ENCODE data around the gene TRPM4.
"Not testable (repeated sequence)": the region's sequence is repeated elsewhere in the genome, so short reads cannot be mapped to it uniquely, and the experiment has no call there.

The TRPM4 gene

DNA sequence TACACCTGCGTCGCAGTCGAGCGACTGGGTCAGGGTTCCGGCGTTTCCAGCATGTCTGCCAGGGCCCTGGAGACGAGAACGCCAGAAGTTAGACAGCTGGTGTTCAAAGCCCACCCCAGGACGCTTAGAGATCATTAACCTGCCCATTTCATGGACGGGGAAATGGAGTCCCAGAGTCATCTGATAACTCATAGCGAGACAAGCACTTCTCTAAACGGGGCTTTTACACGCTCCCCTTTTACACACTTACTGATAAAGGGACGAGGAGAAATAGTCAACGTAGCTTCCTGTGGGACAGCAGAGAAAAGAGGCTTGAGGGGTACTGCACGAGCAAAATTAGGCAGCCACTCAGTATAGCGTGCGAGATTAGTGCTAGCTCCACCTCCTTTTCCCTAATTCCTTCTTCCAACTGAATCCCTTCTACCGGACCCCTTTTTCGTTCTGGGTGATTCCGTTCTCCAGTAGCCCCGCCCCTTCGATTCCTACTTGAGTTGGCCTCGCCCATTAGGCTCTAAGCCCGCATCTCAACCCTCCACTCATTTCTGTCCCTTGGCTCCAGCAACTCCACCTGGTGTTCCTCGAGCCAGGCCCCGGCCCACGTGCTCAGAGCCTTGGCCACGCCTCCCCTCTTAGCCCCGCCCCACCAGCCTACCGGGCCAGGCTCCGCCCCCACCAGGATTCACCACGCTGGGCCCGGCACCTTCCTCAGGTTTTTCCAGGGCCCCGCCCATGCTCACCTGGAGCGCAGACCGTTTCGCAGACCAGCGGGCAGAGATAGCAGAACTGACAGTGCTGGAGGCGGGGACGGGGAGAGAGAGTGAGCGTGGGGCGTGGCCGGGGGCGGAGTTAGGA lies 6.1 kb upstream of the TRPM4 start:
- DNase-seq = peak; percentile 16

DNA sequence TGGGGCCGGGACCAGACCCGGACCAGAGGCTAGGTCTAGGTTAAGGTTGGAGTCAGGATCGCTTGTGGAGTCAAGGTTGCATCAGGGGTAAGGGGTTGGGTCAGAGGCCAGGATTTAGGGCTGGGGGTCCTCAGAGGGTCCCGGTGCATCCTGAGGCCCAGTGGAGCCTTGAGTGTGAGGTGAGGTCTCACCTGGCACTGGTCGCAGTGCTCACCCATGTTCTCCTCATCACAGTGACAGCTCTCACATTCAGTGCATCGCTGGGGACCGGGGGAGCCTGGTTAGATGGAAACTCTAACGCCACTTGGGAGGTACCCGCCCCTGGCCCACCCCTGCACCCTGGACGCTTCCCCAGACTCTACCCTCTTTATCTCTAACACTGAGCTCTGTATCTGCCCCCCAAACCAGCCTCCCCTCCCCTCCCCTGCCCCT lies 5.5 kb upstream of the TRPM4 start:
- DNase-seq = no peak

DNA sequence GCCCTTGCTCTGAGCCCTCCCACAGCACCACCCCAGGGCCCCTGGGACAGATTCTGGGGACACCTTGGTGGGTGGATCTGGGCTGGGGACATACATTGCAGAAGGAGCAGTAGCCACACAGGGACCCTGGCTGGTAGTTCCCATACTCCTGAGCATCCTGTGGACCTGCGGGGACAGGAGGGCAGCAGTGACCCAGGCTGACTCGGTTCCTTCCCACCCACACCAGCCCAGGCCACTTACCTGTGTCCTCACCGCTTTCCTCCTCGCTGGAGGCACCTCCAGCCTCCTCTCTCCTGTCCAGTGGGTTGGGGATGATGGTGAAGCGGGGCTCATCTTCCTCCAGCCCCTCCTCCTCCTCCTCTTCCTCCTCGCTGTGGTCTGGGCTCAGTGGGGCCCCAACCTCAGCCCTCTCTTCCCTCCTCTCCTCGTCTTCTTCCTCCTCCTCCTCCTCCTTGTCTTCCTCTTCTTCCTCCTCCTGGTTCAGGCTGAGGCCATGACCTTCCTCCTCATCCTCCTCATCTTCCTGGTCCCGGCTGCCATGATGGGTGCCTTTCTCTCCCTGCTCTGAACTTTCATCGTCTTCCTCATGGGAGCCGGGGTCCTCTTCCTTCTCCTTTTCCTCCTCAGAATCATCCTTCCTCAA lies 4.3 kb upstream of the TRPM4 start:
- no peak for DNase-seq

DNA sequence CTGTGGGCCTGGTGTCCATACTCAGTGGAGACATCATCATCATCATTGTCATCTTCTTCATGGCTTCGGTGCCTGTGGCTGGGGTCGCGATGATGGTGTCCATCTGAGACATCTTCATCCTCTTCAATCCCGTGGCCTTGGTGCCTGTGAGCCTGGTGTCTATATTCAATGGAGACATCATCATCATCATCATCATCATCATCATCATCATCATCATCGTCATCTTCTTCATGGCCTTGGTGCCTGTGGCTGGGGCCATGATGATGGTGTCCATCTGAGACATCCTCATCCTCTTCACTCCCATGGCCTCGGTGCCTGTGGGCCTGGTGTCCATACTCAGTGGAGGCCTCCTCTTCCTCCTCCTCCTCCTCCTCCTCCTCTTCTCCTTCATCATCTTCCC lies 3.3 kb upstream of the TRPM4 start:
- no peak for DNase-seq

DNA sequence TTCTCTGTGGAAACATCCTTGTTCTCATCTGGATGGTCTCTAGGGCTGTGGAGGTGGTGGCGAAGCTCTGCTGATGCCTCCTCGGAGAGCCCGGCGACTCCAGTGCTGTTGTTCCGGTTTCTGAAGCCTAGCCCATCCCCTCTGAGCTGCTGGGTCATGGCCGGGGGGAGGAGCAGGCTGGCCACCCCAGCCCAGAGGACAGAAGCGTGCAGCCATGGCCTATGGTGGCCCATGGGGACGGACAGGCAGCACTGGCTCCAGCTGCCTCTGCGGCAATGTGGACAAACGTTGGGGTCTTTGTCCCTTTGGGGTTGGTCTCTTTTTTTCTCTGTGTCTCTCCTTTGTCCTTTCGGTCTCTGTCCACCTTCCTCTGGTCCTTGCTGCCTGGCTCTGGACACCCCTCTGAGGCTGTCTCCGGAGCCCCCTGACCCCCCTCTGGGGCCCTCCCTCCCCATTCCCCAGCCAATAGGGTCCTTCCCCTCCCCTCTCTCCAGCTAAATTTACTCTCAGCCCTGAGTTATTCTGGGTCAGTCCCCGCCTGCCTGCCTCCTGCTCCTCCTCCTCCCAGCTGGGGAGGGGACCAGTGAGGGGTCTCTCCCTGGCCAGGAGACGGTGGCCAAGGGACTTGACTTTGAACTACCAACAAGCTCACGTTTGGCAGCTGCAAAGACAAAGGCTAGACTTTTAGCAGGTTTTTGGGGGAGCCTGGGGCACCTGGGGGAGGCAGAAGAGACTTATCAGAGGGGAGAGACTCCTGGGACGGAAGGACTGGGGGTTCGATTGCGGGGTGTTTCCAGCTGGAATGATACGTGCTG lies 2.4 kb upstream of the TRPM4 start, which contains the start of gene HRC:
HRC (minus strand) TSS at position 392 of the 815 bp plus-strand sequence; CDS start at position 233, 159 bp downstream.
- DNase-seq = no peak

DNA sequence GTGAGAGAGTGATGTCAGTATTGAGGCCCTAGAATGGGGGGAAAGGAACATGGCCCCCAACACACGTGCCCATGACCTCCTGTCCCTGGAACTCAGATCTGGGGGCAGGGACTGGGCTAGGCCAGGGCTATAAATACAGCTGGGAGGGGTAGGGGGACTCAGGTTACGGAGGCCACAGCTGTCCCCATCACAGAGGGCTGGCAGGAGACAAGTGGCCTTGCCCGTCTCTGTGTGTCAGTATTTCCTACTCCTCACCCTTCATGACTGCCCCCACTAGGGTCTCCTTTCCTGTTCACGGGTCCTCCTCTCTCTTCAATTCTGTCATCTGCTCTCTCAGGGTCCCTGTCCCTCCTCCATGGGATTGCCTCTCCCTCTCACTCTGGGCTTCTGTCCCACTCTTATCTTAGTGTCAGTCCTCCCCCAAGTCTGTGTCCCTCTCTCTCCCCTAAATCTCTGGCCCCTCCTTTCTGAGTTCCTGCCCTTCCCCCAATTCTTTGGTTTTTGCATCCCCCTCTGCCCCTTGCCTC lies 1.7 kb upstream of the TRPM4 start:
- DNase-seq = no peak

DNA sequence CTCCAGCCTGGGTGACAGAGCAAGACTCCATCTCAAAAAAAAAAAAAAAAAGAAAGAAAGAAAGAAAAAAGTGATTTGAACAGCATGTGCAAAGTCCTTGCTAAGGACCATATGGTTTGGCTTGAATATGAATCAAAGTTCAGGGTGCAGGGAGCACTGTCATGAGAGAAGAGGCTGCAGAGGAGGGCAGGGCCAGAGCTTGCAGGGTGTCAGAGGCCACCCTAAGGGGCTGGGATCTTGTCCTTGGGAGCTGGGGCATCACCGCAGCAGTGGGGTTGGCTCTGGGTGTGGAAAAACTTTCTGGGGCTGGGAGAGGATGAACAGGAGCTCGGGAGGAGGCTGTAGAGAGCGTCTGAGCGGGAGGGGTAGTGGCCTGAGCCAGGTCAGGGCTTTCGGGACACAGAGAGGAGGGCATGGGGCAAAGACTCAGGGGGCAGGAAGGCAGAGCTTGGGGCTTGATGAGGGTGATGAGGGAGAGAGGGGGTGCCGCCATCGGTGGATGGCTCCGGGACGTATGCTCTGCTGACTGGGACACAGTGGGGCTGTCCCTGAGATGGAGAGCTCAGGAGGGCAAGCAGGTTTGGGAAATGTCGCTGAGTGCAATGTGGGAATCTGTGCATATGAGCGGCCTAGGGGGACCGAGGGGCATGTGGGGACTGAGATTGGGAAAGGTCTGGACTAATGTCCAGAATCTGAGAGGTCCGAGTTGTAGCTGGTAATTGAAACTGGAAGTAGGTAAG lies 3.0 kb downstream of the TRPM4 start:
- DNase-seq = no peak

DNA sequence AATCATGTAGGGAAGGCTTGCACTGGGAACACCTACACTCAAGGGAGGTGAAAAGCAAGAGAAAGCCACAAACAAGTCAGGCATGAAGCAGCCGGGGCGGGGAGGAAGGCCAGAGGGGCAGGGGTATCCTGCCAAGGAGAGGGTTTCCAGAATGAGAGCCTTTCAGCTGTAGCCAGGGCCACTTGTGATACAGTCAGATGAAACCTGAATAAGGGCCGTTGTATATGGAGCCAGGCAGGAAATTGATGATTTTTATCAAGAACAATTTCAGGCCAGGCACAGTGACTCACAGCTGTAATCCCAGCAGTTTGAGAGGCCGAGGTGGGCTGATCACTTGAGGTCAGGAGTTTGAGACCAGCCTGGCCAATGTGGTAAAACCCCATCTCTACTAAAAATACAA lies 4.4 kb downstream of the TRPM4 start:
- DNase-seq = no peak

DNA sequence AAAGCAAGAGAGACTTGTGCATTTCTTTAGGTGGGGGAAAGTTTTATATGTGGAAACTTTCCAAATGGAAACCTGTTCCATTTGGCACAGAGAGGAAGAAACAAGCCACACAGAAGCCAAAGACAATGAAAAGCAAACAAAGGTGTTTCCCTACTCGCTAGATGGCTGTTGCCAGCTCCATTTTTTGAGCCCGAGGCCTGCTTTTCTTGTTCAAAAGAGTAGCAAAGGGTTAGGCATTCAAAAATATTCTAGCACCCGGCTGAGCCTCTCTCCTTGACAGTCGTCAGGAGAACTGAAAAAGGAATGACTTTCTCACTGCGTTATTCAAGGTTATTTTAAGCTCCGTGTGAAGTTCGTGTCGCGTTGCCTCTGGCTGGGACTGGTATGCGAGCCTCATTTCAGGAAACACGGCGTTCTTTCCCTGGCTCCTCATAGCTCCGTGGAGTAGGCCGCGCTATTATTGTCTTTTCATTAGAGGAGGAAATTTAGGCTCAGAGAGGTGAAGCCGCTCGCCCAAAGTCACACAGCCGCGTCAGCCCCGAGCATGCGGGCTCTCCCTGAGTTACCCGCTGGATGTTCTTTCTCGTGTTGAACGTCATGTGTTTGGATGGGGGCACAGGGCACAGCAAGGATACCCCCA lies 7.6 kb downstream of the TRPM4 start:
- DNase-seq = peak; percentile 50

DNA sequence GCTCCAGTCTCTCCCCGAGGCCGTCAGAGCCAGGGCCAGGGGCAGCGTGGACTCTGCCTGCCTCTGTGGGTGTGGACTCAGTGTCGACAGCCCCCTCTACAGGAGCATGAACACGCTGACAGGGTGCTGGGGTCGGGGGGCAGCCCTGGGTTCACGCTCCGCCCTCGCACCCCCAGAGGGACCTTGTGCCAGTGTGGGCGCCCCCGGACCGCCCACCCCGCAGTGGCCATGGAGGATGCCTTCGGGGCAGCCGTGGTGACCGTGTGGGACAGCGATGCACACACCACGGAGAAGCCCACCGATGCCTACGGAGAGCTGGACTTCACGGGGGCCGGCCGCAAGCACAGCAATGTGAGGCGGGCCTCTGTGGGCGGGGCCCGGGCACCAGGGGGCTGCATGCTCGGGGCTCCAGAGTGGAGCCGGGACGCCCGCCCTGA lies 8.3 kb downstream of the TRPM4 start:
- DNase-seq = no peak

DNA sequence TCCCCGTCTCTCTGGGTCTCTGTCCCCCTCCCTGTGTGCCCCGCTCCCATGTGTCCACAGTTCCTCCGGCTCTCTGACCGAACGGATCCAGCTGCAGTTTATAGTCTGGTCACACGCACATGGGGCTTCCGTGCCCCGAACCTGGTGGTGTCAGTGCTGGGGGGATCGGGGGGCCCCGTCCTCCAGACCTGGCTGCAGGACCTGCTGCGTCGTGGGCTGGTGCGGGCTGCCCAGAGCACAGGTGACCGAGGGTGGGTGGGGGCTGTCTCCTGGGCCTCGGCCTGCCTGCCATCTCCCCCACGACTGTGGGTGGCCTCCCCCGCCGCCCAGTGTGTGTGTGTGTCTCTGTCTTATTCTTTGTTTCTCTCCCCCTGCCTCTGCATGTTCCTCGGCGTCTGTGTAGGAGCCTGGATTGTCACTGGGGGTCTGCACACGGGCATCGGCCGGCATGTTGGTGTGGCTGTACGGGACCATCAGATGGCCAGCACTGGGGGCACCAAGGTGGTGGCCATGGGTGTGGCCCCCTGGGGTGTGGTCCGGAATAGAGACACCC lies 10.3 kb downstream of the TRPM4 start:
- DNase-seq = no peak

DNA sequence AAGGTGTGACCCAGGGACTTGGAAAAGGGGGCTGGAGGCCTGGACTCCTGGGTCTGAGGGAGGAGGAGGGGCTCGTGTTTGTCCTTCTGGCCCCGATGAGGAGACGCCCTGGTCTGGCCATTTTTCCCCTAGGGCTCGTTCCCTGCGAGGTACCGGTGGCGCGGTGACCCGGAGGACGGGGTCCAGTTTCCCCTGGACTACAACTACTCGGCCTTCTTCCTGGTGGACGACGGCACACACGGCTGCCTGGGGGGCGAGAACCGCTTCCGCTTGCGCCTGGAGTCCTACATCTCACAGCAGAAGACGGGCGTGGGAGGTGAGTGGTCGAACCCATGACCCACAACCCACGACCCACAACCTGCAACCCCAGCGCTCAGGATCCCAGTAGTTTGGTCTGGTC lies 10.8 kb downstream of the TRPM4 start:
- no peak for DNase-seq

DNA sequence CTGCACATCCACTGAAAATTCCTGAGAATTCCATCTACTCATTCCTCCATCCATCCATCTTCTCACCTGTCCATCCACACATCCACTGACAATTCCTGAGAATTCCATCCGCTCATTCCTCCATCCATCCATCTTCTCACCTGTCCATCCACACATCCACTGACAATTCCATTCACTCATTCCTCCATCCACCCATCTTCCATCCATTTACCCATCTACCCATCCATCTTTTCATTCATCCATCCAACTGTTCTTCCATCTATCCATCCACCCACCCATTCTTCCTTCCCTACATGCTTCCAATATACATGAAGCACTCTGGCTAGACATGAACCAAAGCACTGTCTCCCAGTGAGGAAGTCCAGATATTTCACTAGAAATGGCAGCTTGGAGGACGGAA lies 15.6 kb downstream of the TRPM4 start:
- DNase-seq = no peak

DNA sequence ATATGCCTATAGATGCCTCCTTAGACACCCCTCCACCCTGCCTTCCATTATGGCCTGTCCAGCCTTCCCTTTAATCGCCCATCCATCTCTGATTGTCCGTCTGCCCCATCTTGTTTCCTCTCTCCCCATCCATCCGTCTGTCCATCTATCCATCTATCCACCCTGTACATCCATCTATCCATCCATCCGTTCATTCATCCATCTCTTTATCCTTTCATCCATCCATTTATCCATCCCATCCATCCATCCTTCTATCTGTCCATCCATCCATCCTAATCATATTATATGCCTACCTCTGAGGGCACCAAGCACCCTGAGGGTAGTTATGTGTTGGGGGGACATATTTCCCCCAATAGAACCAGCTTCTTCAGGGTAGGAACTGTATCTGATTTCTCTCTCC lies 23.1 kb downstream of the TRPM4 start:
- no peak for DNase-seq

DNA sequence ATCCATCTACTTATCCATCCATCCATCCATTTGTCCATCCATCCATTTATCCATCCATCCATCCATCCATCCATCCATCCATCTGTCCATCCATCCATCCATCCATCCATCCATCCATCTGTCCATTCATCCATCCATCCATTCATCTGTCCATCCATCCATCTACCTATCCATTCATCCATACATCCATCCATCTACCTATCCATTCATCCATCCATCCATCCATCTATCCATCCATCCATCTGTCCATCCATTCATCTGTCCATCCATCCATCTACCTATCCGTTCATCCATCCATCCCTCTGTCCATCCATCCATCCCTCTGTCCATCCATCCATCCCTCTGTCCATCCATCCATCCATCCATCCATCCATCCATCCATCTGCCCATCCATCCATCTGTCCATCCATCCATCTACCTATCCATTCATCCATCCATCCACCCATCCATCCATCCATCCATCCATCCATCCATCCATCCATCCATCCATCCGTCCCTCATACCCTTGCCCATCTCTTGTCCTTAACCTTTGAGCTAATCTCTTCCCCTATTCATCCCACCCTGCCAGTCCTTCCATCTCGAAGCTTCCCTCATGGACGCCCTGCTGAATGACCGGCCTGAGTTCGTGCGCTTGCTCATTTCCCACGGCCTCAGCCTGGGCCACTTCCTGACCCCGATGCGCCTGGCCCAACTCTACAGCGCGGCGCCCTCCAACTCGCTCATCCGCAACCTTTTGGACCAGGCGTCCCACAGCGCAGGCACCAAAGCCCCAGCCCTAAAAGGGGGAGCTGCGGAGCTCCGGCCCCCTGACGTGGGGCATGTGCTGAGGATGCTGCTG lies 24.6 kb downstream of the TRPM4 start:
- not testable (repeated sequence) for DNase-seq

DNA sequence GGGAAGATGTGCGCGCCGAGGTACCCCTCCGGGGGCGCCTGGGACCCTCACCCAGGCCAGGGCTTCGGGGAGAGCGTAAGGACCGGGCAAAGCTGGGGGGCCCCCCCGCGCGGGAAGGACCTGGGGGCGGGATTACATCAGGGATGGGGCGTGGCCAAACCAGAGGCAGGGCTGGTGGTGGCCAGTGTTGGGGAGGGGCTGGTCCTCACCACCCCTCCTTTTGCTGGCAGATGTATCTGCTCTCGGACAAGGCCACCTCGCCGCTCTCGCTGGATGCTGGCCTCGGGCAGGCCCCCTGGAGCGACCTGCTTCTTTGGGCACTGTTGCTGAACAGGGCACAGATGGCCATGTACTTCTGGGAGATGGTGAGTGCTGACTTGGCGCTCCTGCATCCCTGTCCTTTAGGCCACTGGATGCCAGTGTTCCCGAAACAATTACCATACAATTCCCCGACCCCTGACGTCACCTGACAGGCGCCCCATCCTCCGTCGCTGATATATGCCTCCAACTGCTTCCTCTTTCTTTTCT lies 25.3 kb downstream of the TRPM4 start:
- DNase-seq = no peak

DNA sequence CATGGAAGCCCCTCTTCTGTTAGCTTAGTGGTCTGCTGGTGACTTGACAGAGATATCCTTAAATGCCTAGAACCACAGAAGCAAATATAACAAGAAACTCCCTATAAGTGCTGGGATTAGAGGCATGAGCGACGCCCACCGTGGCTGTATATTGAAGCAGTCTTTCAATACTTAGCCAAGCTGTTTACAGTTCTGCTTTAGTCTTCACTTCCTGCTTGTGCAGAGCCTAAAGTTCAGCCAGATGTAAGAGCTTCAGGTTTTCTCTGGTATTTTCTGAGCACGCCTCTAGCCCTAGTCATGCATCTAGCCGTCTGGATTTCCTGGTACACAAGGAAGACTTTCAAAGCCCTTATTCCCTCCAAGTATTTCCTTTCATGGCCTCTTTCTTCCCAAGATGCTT lies 28.5 kb downstream of the TRPM4 start:
- DNase-seq = no peak

DNA sequence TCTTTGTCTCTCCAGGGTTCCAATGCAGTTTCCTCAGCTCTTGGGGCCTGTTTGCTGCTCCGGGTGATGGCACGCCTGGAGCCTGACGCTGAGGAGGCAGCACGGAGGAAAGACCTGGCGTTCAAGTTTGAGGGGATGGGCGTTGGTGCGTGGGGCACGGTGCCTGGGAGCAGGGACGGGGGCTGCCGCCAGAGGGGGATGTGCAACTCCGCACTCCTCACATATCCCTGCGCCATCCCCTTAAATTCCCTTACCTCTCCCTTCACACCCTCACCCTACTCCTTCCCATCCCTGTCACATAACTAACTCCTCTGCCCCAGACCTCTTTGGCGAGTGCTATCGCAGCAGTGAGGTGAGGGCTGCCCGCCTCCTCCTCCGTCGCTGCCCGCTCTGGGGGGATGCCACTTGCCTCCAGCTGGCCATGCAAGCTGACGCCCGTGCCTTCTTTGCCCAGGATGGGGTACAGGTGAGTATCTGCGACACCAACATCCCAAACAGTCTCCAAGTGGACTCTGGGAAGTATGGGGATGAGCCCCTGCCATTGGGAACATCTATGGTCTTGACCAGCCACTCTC lies 31.1 kb downstream of the TRPM4 start:
- no peak for DNase-seq

DNA sequence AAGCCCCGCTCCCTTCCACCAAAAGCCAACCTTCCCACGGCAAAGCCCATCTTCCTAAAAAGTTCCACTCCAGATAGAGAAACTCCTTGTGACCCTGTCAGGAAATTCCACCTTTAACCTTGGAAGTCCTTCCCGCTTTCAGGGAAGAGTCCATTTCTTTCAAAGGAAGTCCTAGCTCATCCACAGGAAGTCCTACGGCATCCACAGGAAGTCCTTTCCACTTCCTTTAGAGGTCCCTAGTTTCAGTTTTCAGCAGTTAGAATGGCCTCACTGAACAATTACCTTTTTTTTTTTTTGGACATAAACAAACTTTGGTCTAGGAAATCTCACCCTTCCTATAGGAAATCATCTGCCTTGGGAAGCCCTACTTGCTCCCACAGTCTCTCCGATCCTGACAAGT lies 31.7 kb downstream of the TRPM4 start:
- DNase-seq = no peak

DNA sequence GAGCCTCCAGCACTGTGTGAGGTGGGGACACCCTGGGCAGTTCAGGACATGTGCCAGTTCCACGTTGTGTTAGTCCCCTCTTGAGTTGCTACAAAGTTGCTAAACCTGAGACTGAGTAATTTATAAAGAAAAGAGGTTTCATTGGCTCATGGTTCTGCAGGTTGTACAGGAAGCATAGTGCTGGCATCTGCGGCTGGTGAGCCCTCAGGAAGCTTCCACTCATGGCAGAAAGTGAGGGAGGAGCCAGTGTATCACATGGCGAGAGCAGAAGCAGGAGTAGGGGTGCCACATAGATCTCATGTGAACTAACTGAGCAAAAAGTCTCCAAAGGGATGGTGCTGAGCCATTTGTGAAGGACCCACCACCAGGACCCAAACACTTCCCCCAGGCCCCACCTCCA lies 33.2 kb downstream of the TRPM4 start:
- DNase-seq = no peak
